Thyroid gland (tissue), 4 donors: ENCODE results near the gene MYBBP1A.

Experiments
- CTCF ChIP-seq, 6 experiments: fragments of 200-600 bp in 3 of 6; fragments of 450-650 bp in 3 of 6; sonication (generic) in 3 of 6; IDR thresholded peaks; one replicate each; pipeline ENCODE4 v1.5.1; 2016 to 2019; ENCODE audit warnings: antibody characterized with exemption in 6 of 6, mild to moderate bottlenecking in 2 of 6, inconsistent platforms in 1 of 6, moderate library complexity in 1 of 6
- POLR2A ChIP-seq, 2 donors: fragments of 450-650 bp; IDR thresholded peaks; one replicate each; pipeline ENCODE4 v1.6.1; 2017; ENCODE audit warnings: antibody characterized with exemption in 2 of 2, mild to moderate bottlenecking in 2 of 2, moderate library complexity in 1 of 2

- TF ChIP-seq CTCF (IDR thresholded peaks at IDR 0.05) (no peak), POLR2A (IDR thresholded peaks at IDR 0.05) (no peak)
These were observed 9.8 kb downstream of the MYBBP1A start for GRCh38 chr17:4545217-4545951.
